RCC 7860 (cell line): ENCODE data around the gene SNAPC1.
"Not testable (repeated sequence)": the region's sequence is repeated elsewhere in the genome, so short reads cannot be mapped to it uniquely, and the experiment has no call there.

Experiments used
- DNase-seq: peaks from one replicate; pipeline ENCODE4 v3.0.0-alpha.2; 2015; ENCODE audit warnings: low spot score
- FAIRE-seq: peaks from 2 replicates; lab custom pipeline; 2012; peaks lifted over from hg19 to GRCh38; lab: Jason Lieb, UNC

SNAPC1 gene

GRCh38 chr14:61749264-61749663 is 13.0 kb upstream of the SNAPC1 start:
- FAIRE-seq (no peak), DNase-seq (no peak)

DNA sequence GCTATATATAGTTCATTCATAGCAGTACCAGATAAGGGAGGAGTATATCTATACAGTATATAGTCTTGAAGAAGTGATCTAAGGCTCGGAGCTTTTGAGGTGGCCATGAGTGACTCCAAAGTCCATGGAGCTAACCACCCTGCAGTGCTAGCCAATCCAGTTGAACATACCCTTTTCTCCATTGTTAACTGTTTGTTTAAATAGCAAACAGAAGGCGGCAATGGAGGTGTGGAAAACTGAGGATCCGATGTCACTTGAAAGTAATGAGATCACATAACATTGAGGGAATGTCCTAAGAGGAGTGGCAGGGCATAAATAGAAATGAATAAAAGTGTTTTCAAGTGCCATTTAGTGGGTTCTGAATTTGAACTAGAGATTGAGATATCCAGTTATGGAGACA is 12.4 kb upstream of the SNAPC1 start:
- FAIRE-seq = no peak
- DNase-seq = no peak

GRCh38 chr14:61750708-61751474 is 11.3 kb upstream of the SNAPC1 start:
- DNase-seq (no peak), FAIRE-seq (no peak)

DNA sequence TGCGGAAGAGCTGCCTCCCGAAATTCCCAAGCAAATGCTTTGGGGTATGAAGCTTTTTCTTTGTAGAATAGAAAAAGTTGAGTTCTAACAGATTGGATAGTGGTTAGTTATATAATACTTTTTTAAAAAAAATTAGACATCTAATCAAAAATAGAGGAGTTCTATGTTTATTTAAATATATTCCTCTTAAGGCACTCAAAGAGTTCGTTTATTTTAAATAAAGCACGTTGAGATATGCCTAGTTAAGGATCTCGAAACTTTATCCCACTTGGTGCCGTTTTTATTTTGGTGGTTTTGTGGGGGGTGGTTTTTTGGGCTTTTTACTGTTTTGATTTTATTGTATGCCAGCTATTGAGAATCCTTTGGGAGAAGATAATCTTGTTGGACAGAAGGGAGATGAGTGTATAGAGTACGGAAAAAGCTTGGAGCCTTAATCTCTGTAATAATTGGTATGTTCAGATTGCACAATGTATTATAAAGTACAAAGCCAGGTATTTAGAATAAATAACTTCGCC is 10.7 kb upstream of the SNAPC1 start:
- no peak for FAIRE-seq
- no peak for DNase-seq

- no peak for DNase-seq
Observed at GRCh38 chr14:61752626-61753025, 9.6 kb upstream of the SNAPC1 start.

DNA sequence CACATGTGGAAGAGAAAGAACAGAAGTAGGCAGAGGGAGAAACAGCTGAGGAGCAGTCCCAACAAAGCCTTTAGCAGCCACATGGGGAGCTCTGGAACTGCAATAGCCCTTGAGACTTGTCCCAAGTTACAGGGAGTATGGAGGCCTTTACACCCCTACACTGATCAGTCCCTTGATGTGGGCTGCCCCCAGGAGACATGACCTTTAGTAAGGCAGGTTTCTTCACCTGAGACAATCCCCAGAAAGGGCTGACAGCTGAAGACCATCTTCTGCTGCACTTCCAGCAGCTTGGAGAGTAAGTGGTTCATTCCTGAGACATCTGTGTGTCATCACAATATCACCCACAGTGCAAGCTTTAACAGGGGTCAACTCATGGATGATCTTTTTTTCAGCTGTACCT is 8.6 kb upstream of the SNAPC1 start:
- FAIRE-seq (no peak), DNase-seq (no peak)

More at GRCh38 chr14:61752626-61753025, 9.6 kb upstream of the SNAPC1 start:
- FAIRE-seq = no peak

- FAIRE-seq (no peak), DNase-seq (no peak)
Observed at GRCh38 chr14:61754627-61755381, 7.4 kb upstream of the SNAPC1 start.

- DNase-seq, FAIRE-seq: not testable (repeated sequence)
Observed at GRCh38 chr14:61755382-61755742, 6.9 kb upstream of the SNAPC1 start.

- DNase-seq (no peak), FAIRE-seq (no peak)
Observed at GRCh38 chr14:61756135-61756534, 6.1 kb upstream of the SNAPC1 start.

DNA sequence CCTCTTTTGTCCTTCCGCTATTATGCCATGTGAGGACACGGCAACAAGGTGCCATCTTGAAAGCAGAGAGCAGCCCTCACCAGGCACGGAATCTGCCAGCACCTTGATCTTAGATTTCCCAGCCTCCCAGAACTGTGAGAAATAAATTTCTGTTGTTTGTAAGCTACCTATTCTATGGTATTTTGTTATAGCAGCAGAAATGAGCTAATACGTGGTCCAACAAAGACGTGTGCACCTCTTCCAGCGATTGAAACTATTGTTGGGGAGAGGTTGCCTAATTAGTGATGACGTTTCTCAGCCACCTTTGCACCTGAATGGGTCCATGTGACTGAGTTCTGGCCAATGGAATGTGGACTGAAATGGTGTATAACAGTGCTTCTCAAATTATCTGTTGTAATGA is 2.3 kb upstream of the SNAPC1 start:
- FAIRE-seq (no peak), DNase-seq (no peak)

DNA sequence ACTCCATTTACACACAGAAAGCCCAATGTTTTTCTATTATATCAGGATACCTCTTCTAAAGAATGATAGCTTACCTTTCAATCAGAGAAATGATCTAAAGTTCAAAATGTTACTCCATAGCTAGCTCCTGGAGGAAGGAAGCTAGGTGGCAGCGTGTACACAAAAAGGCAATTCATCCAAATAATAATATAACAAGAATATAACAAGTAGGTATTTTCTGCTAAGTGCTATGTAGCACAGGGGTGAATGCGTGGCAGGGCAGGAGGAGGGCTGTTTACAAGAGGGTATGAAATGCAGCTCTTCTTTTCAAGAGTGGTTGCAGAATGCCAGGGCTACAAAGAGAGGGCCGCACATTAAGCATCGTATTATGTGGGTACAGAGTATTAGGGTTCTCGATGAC is 663 bp upstream of the SNAPC1 start:
- DNase-seq = no peak
- FAIRE-seq = no peak

- FAIRE-seq = no peak
Observed at GRCh38 chr14:61764342-61765122, 2.3 kb downstream of the SNAPC1 start.

DNA sequence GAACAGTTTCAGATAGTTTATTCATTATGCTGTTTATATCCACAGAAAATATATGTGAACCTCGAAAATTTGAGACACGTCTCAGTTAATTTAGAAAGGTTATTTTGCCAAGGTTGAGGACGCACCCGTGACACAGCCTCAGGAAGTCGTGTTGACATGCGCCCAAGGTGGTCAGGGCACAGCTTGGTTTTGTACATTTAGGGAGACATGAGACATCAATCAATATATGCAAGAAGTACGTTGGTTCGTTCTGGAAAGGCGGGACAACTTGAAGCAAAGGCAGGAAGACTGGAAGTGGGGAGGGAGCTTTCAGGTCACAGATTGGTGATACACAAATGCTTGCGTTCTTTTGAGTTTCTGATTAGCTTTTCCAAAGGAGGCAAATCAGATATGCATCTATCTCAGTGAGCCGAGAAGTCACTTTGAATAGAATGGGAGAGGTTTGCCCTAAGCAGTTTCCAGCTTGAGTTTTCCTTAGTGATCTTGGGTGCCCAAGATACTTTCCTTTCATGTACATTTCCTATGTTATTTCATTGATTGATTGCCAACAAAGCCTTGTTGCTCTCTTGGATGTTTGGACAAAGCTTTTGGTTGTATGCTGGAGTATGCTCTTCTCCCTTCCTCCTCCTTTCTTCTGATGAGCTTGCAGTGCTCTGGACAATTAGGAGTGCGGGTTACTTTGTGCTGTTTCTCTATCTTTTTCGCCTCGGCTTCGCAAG is 3.2 kb downstream of the SNAPC1 start:
- FAIRE-seq = no peak
- no peak for DNase-seq

More at GRCh38 chr14:61764342-61765122, 2.3 kb downstream of the SNAPC1 start:
- no peak for DNase-seq

GRCh38 chr14:61766151-61766550 is 3.9 kb downstream of the SNAPC1 start:
- no peak for FAIRE-seq

GRCh38 chr14:61768240-61768639 is 6.0 kb downstream of the SNAPC1 start:
- FAIRE-seq (no peak), DNase-seq (no peak)

More at GRCh38 chr14:61766151-61766550, 3.9 kb downstream of the SNAPC1 start:
- DNase-seq = no peak

GRCh38 chr14:61769893-61770292 is 7.7 kb downstream of the SNAPC1 start:
- FAIRE-seq = no peak
- DNase-seq = no peak

- DNase-seq (no peak), FAIRE-seq (no peak)
Observed at GRCh38 chr14:61774861-61775260, 12.6 kb downstream of the SNAPC1 start.

- no peak for DNase-seq
- no peak for FAIRE-seq
Observed at GRCh38 chr14:61780125-61780524, 17.9 kb downstream of the SNAPC1 start.

- DNase-seq = no peak
- FAIRE-seq = no peak
Observed at GRCh38 chr14:61797309-61797708, 35.1 kb downstream of the SNAPC1 start.

GRCh38 chr14:61802010-61802568 is 39.9 kb downstream of the SNAPC1 start:
- no peak for FAIRE-seq
- DNase-seq = no peak
